Retina (tissue), 1 donor: ENCODE results near the gene MYLK.

Experiments used
- DNase-seq: peaks from one replicate; pipeline ENCODE4 v3.0.0-alpha.2; 2016

MYLK gene

DNA sequence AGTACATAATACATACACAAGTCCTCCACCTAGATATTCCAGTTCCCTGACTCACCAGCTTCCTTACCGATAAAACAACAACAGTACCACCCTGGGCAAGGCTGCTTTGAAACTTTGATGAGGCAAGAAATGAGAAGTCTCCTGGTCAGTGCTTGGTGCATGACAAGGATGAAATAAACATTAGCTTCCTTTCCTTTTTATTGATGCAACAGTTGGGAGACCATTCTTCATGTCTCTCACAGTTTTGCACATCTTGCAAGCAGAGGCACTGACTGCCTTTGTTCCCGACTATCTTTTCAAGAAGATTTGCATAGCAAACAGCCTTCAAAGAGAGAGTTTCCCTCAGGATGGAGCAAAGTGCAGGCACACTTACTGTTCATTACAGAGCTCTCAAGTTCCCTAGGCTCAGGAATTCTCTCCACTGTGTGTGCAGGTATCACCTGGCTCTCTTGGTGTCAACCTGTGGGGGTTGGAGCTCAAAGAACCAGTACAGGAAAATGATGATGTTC lies 65.2 kb downstream of the MYLK start:
- DNase-seq = no peak

DNA sequence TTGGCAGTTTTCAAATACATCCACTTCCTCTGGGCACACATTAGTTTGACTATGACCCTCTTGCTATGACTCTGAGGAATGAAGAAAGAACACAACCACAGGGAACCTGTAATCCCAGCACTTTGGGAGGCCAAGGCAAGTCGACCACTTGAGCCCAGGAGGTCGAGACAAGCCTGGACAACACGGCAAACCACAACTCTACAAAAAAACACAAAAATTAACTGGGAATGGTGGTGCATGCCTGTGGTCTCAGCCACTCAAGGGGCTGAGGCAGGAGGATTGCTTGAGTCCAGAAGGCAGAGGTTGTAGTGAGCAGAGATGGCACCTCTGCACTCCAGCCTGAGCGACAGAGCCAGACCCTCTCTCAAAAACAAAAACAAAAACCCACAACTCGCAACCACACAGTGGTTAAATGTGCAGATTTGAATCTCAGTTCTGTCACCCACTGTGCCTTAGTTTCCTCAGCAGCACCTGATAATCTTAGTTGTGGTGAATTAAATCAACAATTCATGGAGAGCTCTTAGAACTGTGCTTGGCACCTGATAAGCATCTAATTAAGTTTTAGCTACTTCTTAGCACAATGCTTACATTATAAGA lies 65.7 kb downstream of the MYLK start:
- no peak for DNase-seq

DNA sequence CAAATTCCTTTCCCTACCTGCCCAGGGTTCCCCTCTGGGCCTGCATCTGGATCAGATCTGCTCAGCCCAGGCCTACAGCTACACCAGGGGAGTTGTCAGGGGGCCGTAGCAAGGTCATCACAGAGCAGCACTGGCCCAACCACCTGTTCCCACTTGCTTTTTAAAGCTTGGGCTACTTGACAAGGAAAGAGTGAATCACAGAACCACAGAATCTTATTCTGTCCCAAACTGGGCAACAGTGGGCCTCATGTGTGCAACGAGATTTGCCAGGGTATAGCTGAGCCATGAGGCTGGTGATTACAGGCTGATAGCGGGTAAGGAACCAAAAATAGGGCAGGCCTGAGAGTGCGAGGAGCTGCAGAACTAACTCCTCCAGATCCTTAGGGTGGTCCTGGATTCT lies 66.7 kb downstream of the MYLK start:
- DNase-seq = no peak

- no peak for DNase-seq
Observed at GRCh38 chr3:123816673-123817207, 67.4 kb downstream of the MYLK start.

DNA sequence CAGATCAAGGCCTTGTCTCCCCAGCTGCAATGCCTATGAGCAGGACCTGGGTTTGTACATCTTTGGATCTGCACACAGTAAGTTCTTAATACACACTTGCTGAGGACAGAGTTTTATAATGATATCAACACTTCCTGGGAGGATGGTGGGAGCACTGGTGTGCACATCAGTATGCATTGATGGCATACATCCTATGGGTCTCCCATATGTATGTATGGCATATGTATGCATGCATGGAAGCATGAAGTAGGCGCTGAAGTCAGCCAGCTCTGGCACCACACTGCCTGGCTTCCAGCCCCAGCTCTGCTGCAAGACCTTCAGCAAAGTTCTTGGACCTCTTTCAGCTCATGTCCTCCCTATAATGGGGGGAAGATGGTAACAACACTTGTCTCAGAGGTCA lies 68.2 kb downstream of the MYLK start:
- DNase-seq = no peak

- no peak for DNase-seq
Observed at GRCh38 chr3:123813876-123814275, 70.3 kb downstream of the MYLK start.

DNA sequence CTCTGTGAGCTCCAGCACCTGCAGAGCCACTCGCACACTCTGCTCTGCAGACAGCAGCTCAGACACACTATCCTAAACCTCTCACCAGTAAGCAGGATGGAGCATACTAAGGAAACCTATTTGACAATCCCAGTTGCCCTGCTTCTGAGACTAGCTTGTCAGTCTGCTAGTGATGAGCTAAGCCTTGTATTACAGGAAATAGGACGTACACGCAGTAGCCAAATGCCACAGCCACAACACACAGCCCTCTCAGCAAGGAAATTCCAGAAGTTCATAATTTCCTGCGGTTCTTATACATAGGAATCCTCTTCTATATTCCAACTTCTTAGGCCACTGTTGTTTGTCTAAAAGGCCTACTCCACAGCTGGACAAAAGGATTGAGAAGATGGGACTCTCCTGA lies 74.5 kb downstream of the MYLK start:
- no peak for DNase-seq

DNA sequence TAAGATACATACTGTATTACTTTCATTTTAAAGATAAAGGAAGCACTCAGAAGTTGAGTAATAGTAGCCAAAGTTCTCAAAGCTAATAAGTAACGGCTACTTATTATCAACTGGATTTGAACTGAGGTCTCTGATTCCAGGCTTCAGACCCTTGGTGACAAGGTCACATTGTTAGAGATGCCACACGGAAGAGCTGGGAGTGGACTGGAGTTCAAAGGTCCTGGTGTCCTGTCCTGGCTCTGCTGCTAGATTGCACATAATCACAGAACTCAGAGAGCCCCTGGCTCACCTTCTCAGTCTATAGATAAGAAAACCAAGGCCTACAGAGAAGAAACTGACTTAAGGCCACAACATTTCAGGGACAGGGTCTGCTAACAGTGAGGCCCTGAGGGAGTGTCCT lies 75.3 kb downstream of the MYLK start:
- no peak for DNase-seq

GRCh38 chr3:123807820-123808219 lies 76.3 kb downstream of the MYLK start:
- DNase-seq = no peak

DNA sequence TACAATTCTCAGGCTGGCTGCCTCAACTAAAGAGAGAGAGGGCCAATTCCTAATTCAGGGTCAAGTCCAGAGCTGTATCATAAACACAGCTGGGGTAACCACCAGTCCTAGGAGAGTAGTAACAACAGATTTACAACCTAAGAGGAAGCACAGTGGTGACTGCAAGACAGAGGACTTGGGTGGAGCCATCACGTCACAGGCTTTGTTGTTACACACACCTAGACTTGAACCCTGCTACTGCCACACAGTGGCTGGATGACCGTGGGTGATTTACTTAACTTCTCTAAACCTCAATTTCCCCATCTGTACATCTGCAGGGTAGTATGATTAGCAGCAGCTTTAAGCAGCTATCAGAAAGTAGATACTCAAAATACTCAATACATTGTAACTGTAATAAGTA lies 78.6 kb downstream of the MYLK start:
- no peak for DNase-seq

- no peak for DNase-seq
Observed at GRCh38 chr3:123805101-123805500, 79.0 kb downstream of the MYLK start.

- DNase-seq = no peak
Observed at GRCh38 chr3:123804676-123805075, 79.5 kb downstream of the MYLK start.

DNA sequence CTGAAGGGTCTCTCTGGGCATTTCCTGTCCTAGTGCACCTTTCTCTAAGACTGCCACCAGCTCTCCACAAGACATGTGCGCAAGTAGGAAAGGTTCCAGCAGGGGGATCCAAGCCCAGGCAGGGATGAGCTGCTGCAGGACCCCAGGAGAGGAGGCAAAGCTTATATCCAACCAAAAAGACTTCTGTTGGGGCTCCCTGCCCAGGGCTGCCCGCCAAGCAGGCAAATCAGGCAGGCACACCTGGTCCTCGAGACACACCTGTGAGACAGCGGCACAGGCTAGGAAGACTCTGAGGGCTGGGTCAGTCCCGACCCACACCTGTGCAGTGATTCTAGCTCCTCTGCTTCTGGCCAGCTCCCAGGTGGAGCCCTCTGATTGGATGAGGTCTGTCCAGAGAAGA lies 80.6 kb downstream of the MYLK start:
- no peak for DNase-seq

DNA sequence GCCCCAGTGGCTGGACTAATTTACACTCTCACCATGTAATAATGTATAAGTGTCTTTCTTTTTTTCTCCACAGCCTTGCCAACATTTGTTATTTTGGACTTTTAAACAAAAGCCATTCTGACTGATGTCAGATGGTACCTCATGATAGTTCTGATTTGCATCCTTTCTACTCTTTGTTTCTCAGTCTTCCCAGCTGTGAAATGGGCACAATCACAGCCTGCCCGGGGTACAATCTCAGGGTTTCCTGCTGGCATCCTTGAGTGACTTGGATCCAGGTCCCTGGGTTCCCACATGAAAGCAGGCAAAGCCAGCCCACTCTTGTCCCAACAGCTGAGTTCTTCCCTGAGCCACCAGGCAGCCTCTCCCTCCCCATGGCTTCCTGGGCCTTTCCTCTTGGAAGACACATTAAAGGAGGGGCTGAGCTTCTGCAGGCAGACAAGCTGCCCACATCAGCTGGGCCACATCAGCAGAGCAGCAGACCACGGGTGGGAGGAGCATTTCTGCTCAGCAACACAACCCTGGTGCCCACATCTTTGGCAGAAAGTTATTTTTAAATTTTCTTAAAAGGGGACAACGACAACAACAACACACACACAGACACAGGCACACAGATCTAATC lies 82.0 kb downstream of the MYLK start:
- DNase-seq = no peak

- no peak for DNase-seq
Observed at GRCh38 chr3:123801474-123801873, 82.7 kb downstream of the MYLK start.

DNA sequence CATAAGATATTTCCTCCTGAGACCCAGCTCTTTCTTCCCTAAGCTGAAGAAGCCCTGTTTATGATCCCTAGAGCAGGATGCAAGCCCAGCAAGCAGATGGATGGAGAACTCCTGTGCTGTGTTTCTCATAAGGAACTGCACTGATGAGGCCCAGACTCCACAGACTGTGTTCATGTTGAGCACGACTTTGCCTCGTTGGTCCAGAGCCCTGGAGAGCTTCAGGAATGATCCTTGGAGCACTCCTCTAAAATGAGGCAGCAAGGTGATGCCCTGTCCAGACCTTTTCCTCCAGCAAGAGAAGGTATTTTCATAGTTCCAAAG lies 83.8 kb downstream of the MYLK start:
- DNase-seq = peak; percentile 31

DNA sequence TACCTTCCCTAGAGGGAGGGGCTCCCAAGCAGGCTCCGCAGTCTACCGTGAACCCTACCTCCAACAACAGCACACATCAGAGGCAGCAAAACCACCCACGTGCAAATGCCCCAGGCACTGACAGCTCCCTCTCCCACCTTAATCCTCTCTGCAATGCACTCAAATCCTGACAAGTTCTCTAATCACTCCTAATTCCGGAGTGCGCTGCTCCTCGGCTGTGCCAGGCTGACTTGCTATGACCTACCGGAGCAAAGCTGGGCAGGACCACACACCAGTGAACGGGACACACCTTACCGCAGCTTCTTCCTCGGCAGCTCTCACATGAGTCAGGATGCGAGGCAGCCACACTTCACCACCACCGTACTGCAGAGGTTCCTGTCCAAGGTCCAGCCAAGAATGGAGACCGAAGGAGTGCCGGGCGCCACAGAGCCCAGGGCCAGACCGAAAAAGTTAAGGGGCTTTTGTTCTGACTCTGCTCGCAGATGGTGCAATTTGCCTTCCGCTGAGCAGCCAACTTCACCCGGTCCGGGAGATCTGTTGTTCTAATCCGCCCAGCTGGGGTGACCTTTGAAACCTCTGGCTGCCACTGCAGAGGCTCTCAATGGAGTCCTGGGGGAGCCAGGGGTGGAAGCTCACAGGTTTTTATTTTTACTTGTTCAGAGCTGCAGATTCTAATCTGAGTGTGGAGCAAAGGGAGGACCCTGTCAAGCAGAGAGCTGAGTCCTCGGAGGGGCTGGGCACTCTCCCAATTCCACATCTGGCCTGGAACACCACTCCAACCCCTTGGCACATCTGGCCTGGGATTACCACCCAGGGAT lies 84.4 kb downstream of the MYLK start:
- peak; percentile 62 for DNase-seq

DNA sequence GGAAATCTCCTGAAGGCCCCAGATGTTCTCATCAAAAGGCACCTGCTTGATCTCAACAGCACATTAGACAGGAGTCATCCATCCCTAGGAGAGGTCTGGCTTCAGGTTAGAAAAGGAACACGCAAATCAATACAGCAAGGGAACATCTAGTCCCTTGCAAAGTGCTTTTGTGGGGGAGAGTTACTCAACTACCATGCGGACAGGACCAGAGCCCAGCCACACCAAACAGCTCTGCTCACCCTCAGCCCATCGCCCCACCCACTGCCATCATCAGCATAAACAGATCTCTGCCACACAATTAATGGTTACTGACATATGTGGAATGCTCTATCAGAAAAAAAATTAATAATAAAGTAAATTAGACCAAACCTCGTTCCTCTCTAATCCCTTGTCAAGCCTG lies 85.6 kb downstream of the MYLK start:
- no peak for DNase-seq

DNA sequence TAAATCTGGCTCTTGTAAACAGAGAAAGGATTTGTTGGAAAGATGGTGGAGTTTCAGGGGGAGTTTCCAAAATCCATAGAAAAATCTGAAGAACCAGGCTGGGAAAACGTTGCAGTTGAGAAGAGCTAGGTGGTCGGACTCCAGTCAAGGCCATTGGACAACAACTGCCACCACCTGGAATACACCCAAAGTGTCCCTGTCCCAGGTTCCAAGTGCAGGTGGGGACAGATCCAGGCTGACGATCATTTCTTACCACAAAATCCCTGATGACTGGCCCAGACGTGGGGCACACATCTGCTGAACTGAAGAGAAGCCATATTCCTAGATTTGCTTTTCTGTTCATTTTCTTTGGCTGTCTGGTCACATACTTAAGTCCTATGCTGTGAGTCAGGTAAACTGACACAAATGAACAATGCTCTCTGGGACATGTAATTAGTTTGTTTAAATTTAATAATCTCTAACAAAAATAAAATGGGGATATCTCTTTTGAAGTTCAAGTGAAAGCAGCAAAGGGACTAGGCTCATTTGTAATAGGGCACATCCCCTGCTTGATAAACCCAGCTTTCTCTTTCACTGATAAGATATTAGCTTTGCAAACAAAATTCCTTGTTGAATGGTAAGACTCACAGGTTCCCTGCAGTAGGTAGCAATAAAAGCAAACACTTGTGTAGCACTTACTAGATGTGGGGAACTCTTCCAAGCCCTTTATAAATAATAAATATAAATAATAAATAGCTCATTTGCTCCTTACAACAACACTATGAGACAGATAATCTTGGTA lies 88.5 kb downstream of the MYLK start:
- no peak for DNase-seq

DNA sequence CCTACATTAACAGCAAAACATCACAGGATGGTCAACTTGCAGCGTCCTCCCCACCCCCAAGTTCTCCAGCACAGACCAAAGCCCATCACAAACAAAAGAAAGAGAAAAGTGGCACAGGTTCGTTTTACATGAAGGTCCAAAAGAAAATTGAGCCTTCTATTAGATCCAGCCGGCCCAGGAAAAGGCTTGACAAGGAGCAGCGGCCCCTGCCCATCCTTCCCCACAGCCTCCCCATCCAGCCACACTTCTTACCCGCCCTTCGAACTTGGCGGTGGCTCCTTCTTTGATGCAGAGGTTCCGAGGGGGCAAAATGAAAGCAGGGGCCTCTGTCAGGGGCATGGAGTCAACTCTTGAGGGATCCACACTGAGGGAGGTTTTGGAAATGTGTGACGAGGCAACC lies 90.7 kb downstream of the MYLK start:
- DNase-seq = no peak

GRCh38 chr3:123792473-123793201 lies 91.5 kb downstream of the MYLK start:
- DNase-seq = no peak

DNA sequence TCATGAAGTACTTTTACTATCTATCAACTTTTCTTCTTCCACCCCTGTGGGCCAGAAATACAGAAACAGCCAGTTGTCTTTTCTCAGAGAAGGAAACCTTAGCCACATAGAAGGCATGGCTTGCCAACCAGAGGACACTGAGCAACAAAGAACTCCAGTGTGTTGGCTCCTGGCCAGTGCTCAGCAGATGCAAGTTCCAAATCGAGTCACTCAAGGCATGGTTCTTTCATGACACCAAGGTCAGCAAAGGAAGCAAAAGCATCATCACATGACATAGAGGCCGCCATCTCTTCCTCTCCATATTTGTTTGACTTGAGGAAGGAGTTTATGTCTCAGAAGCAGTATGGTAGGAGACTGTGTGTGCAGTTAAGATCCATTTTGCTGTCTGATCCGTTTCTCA lies 92.2 kb downstream of the MYLK start:
- DNase-seq = no peak

DNA sequence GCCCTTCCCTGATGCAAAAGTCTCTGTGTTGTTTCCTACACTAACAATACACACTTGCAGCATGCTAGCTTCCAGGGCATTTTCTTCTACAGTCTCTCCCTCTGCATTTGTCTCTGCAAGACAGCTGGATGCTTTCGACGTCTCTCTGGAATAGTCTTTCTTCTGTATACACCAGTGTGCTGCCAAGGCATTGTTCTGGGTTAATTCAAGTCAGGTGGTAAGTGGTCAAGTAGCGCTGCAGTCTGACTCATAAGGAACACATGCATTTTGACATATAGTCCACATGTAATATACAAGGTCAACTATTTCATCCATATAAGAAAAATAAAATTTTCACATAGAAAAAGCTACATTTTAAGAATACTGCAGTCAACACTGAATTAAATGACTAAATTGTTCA lies 92.7 kb downstream of the MYLK start:
- no peak for DNase-seq
